Measurements from ENCODE around the gene TIAM2. TPM values are rescaled to one million over a fixed set of nuclear protein-coding genes. Genes with fewer than 3 reads are reported as not detected.

Gene TIAM2
- total and polyA plus RNA-seq, 8 donors: 2.0 to 9.2 (median 3.4) TPM

- no peak overlapping the region for H3K27ac ChIP-seq
- DNase-seq: no peak
- intact Hi-C loops (cut with DNase I): no loop called here
- no peaks in the 10 kb centered on the region for H3K9me3 ChIP-seq
- H3K4me3 ChIP-seq: no peak overlapping the region
- H3K4me1 ChIP-seq: peaks cover 0 to 2% (median 0%) of the 10 kb centered on the region in 3 donors
- ATAC-seq: no peak
- H3K27me3 ChIP-seq: no peaks in the 10 kb centered on the region
- 69 to 82% methylated on average over 5 of the region's 5 CpGs for WGBS, 2 donors
- no peak for TF ChIP-seq CTCF (IDR thresholded peaks at IDR 0.05)
- H3K36me3 ChIP-seq: no peaks in the 10 kb centered on the region
- no peak for FAIRE-seq
Measured at GRCh38 chr6:155021680-155022079, 26.6 kb downstream of the TIAM2 start.

DNA sequence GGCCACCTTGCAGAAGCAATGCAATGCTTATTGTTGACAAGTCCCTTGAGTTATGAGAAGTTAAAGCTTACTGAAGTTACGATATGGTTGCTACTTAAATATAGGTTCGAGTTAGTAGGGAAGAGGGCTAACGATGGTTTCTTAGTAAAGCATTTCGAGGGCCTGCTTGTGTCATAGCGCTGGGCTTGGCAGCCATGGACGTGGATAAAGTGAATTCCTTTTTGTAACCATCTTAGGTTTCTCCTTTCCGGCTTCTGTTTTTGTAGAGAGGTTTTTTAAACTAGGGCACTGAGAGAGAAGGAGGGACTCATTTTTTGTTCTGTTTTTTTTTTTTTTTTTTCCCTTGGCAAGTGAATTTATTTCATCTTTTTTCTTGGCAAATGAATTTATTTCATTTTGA is 27.6 kb downstream of the TIAM2 start:
- H3K27me3 ChIP-seq: no peaks in the 10 kb centered on the region
- no peak for ATAC-seq
- 84 to 86% methylated on average over 7 of the region's 7 CpGs for WGBS, 2 donors
- H3K4me3 ChIP-seq: no peak overlapping the region
- FAIRE-seq: no peak
- H3K4me1 ChIP-seq: peaks cover 0 to 2% (median 0%) of the 10 kb centered on the region in 3 donors
- no peak for TF ChIP-seq CTCF (IDR thresholded peaks at IDR 0.05)
- no peaks in the 10 kb centered on the region for H3K9me3 ChIP-seq
- no peaks in the 10 kb centered on the region for H3K36me3 ChIP-seq
- no peak for DNase-seq
- intact Hi-C loops (cut with DNase I): no loop called here
- no peak overlapping the region for H3K27ac ChIP-seq

DNA sequence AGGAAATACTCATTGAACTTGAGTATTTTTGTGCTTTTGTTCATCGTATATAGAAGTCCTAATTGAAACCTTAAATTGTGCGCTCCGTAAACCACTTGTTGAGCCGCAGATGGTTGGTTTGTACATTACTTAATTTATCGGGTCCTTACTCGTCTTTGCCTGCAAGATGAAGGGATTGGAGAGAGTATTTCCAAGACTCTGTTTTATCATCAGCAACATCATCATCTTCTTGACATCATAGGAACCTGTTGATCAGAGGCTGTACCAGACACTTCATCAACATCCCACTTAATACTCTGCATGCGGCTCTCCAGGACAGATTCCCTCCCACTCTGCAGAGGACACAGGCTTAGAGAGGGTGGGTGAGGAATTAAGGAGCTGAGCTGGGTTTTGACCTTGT is 28.6 kb downstream of the TIAM2 start:
- intact Hi-C loops (cut with DNase I): no loop called here
- Histone ChIP-seq H3K27ac (no peak overlapping the region), H3K4me1 (peaks cover 0 to 2% (median 0%) of the 10 kb centered on the region in 3 donors), H3K27me3 (no peaks in the 10 kb centered on the region), H3K36me3 (no peaks in the 10 kb centered on the region), H3K4me3 (no peak overlapping the region), H3K9me3 (no peaks in the 10 kb centered on the region)
- no peak for TF ChIP-seq CTCF (IDR thresholded peaks at IDR 0.05)
- DNase-seq (no peak), ATAC-seq (no peak), FAIRE-seq (no peak)
- WGBS, 2 donors: 88 to 92% methylated on average over 7 of the region's 7 CpGs

DNA sequence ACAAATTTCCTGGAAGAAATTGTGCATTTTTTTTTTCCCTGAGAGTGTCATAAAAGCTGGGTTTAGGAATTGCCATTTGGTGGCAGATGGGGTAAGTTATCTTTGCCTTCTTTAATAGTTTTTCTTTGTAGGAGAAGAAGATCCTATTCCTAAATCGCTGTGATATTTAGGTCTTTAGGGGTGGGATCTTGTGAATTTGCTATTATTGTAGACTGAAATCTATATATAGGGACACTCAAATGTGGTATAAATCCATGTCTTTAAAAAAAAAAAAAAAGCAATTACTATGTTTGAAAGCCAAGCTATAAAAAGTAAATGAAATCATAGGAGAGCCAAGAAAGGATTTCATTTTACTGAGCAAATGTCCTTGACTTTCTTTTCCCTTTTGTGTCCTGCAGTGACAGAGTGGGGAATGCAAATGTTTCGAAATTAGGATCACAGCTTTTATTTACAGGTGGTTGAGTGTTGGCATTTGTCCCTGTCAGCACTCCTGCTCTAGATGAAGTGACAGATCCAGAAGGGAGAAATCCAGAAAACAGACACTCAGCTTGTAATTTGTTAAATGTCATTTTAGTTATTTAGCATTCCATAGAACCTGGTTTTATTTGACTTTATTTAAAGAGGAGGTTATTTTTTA is 29.4 kb downstream of the TIAM2 start:
- Histone ChIP-seq H3K9me3 (no peaks in the 10 kb centered on the region), H3K27ac (no peak overlapping the region), H3K4me3 (no peak overlapping the region), H3K36me3 (no peaks in the 10 kb centered on the region), H3K4me1 (peaks cover 0 to 2% (median 0%) of the 10 kb centered on the region in 3 donors), H3K27me3 (no peaks in the 10 kb centered on the region)
- WGBS, 2 donors: 59 to 65% methylated on average over 2 of the region's 2 CpGs
- no peak for DNase-seq
- no peak for TF ChIP-seq CTCF (IDR thresholded peaks at IDR 0.05)
- no peak for FAIRE-seq
- ATAC-seq: peak in 1 of 4 donors; percentile 36
- intact Hi-C loops (cut with DNase I): no loop called here

GRCh38 chr6:155026022-155026705 is 31.0 kb downstream of the TIAM2 start:
- FAIRE-seq: no peak
- peak in 2 of 6 donors; percentile 24 for DNase-seq
- Histone ChIP-seq H3K4me1 (peaks cover 0 to 2% (median 0%) of the 10 kb centered on the region in 3 donors), H3K27ac (no peak overlapping the region), H3K36me3 (no peaks in the 10 kb centered on the region), H3K4me3 (no peak overlapping the region), H3K9me3 (no peaks in the 10 kb centered on the region), H3K27me3 (no peaks in the 10 kb centered on the region)
- 79 to 83% methylated on average over 4 of the region's 4 CpGs for WGBS, 2 donors
- no peak for TF ChIP-seq CTCF (IDR thresholded peaks at IDR 0.05)
- intact Hi-C loops (cut with DNase I): no loop called here
- ATAC-seq: peak; percentile 28 to 88 (median 64)

Measured in pancreas (tissue), 10 donors.